ENCODE data around the gene FHIT.

DNA sequence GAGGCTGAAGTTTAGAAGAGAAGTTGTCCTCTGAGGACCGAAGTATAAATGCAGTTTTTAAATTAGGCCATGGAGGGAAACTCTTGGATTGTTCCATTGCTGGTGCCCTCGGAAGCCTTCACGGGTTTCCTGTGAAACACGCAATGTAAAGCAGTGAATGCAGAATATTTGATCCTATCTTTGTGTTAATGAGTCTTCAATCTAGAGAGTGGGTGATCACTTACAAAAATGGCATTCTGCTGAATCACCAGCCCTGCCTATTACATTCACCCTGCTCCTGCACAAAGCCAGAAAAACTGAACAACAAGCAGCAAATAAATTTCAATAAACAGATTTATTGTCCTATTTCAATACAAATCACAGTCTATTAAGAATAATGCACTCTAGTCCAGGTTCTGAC lies 1063.9 kb downstream of the FHIT start:
- TF ChIP-seq SUZ12 (IDR thresholded peaks at IDR 0.05; ENCODE audit: extremely low read depth, insufficient read depth, insufficient read length) (no peak), ZNF274 (IDR thresholded peaks at IDR 0.05; ENCODE audit: low read depth, low read length) (no peak)
